Epithelial cell of proximal tubule (primary cell): Measurements from ENCODE around the gene NME3. TPM values are rescaled to one million over a fixed set of nuclear protein-coding genes. Genes with fewer than 3 reads are reported as not detected.
A peak's percentile ranks its signal among the peaks of the same experiment; 100 is the strongest.

Source experiments
- DNase-seq: peaks from one replicate; pipeline ENCODE4 v3.0.0-alpha.2; 2011; ENCODE audit warnings: low read depth
- H3K4me3 ChIP-seq: 2 replicates; pipeline ENCODE4 v1.5.1; 2011; ENCODE audit warnings: low read depth, mild to moderate bottlenecking, low read length
- total RNA-seq: library from RNA; depleted of rRNA; stranded (reverse); fragments of >200 nt; gene quantifications from 2 replicates; pipeline ENCODE4 v1.2.3, GENCODE V29; 2015
- TF ChIP-seq, protein P1 (sequence below): conservative IDR thresholded peaks from 2 replicates; pipeline ENCODE4 v1.5.1; 2012; ENCODE audit warnings: low read depth, mild to moderate bottlenecking, low read length

Gene NME3
- total RNA-seq, 1 donor from 2014 or later = 50.5 TPM

- DNase-seq = no peak
- H3K4me3 ChIP-seq = peak overlapping the region; percentile 85
- TF ChIP-seq, protein P1, sequence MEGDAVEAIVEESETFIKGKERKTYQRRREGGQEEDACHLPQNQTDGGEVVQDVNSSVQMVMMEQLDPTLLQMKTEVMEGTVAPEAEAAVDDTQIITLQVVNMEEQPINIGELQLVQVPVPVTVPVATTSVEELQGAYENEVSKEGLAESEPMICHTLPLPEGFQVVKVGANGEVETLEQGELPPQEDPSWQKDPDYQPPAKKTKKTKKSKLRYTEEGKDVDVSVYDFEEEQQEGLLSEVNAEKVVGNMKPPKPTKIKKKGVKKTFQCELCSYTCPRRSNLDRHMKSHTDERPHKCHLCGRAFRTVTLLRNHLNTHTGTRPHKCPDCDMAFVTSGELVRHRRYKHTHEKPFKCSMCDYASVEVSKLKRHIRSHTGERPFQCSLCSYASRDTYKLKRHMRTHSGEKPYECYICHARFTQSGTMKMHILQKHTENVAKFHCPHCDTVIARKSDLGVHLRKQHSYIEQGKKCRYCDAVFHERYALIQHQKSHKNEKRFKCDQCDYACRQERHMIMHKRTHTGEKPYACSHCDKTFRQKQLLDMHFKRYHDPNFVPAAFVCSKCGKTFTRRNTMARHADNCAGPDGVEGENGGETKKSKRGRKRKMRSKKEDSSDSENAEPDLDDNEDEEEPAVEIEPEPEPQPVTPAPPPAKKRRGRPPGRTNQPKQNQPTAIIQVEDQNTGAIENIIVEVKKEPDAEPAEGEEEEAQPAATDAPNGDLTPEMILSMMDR = no peak
Observed at GRCh38 chr16:1771864-1772361, 570 bp upstream of the NME3 start.

DNA sequence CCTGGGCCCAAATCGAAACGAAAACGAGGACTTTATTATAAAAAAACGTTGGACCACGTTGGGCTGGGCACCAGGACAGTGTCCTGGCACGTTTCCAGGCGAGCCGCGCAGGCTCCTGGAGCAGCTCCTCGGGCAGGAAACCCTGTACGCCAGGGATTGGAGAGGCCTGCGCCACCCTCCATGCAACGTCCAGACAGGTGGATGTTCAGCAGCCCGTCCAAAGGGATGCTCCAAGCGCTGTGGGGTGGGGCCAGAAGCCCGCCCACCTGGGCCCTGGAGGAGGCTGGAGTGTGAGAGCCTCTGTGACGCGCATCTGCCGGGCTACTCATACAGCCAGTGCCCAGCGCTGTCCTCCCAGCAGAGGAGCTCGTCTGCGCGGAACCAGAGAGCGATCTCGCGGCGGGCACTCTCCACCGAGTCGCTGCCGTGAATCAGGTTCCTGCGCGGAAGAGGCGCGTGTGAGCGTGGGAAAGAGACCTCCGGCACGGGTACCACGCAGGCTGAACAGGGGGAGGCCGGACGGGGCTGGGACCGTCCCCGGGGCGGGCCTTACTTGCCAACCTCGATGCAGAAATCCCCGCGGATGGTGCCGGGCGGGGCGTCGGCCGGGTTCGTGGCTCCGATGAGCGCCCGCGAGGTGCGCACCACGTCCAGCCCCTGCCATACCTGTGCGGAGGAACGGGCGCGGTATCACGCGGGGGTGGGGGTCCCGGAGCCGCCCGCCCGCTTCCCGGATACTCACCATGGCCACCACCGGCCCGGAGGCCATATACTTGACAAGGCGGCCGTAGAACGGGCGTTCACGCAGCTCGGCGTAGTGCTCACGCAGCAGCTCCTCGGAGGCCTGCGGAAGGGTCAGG lies 785 bp downstream of the NME3 start:
- H3K4me3 ChIP-seq = peak overlapping the region; percentile 85
- no peak for DNase-seq
- TF ChIP-seq, protein P1 = no peak

GRCh38 chr16:1769402-1770300 lies 1.7 kb downstream of the NME3 start:
- TF ChIP-seq, protein P1 = no peak
- H3K4me3 ChIP-seq = no peak overlapping the region
- no peak for DNase-seq

DNA sequence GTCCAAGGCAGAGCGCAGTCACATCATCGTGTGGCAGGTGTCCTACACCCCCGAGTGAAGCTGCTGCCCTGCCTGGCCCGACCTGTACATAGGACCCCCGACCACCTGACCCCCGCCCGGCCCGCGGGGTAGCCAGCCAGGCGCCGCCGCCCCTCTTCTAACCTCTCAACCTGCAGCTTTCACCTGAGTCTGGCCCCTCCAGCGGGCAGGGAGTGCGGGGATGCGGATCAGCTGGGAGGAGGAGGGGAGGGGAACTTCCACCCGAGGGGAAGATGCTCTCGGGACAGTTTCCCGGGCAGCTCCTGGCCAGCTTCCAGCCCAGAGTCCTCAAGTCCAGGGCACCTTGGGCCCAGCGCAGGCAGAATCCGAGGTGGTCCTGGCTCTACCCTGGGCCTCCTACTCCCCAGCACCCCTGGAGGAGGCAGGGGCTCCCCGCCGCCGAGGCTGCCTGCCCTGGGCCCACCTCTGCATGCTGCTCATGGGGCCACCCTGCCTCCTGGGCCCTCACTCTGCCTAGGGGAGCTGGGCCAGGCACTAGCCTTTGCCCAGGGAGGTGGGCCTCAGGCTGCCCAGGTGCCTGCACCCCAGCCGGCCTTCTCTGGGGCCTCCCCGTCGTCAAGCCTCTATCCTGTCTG lies 2.5 kb downstream of the NME3 start:
- DNase-seq = no peak
- TF ChIP-seq, protein P1 = no peak
- no peak overlapping the region for H3K4me3 ChIP-seq

GRCh38 chr16:1768061-1768766 lies 3.1 kb downstream of the NME3 start:
- TF ChIP-seq, protein P1 = no peak
- H3K4me3 ChIP-seq = no peak overlapping the region
- DNase-seq = no peak
